ENCODE measurements around the gene FADS6.
A peak's percentile ranks its signal among the peaks of the same experiment; 100 is the strongest.

FADS6 gene

GRCh38 chr17:74868908-74869255 is 24.6 kb downstream of the FADS6 start:
- no peak for DNase-seq (ENCODE audit: low spot score)

- DNase-seq (ENCODE audit: low spot score): no peak
Measured at GRCh38 chr17:74868251-74868907, 25.1 kb downstream of the FADS6 start.

- no peak for DNase-seq (ENCODE audit: low spot score)
Measured at GRCh38 chr17:74866198-74866835, 27.1 kb downstream of the FADS6 start.

- DNase-seq (ENCODE audit: low spot score): peak; percentile 70
Measured at GRCh38 chr17:74865504-74866197, 27.8 kb downstream of the FADS6 start.

GRCh38 chr17:74864866-74865395 is 28.5 kb downstream of the FADS6 start:
- DNase-seq (ENCODE audit: low spot score): peak; percentile 87

- no peak for DNase-seq (ENCODE audit: low spot score)
Measured at GRCh38 chr17:74864297-74864865, 29.1 kb downstream of the FADS6 start.

- DNase-seq (ENCODE audit: low spot score): no peak
Measured at GRCh38 chr17:74863420-74864296, 29.8 kb downstream of the FADS6 start.

GRCh38 chr17:74862919-74863318 is 30.5 kb downstream of the FADS6 start:
- no peak for DNase-seq (ENCODE audit: low spot score)

GRCh38 chr17:74862108-74862901 is 31.1 kb downstream of the FADS6 start:
- peak; percentile 88 for DNase-seq (ENCODE audit: low spot score)

- DNase-seq (ENCODE audit: low spot score): no peak
Measured at GRCh38 chr17:74861662-74862107, 31.7 kb downstream of the FADS6 start.

GRCh38 chr17:74860872-74861661 is 32.4 kb downstream of the FADS6 start:
- peak; percentile 51 for DNase-seq (ENCODE audit: low spot score)

- no peak for DNase-seq (ENCODE audit: low spot score)
Measured at GRCh38 chr17:74860229-74860871, 33.1 kb downstream of the FADS6 start.

- peak; percentile 80 for DNase-seq (ENCODE audit: low spot score)
Measured at GRCh38 chr17:74859459-74860228, 33.8 kb downstream of the FADS6 start, which contains the start of gene GRIN2C. TSS of gene GRIN2C (minus strand) at chr17:74859885. CDS start at chr17:74855092, 4,793 bp downstream.

- DNase-seq (ENCODE audit: low spot score): no peak
Measured at GRCh38 chr17:74858672-74859458, 34.6 kb downstream of the FADS6 start.

GRCh38 chr17:74857191-74857590 is 36.2 kb downstream of the FADS6 start:
- DNase-seq (ENCODE audit: low spot score): no peak

GRCh38 chr17:74856112-74856511 is 37.3 kb downstream of the FADS6 start:
- DNase-seq (ENCODE audit: low spot score): no peak

GRCh38 chr17:74855323-74855722 is 38.1 kb downstream of the FADS6 start:
- no peak for DNase-seq (ENCODE audit: low spot score)

GRCh38 chr17:74854792-74855191 is 38.6 kb downstream of the FADS6 start:
- DNase-seq (ENCODE audit: low spot score): no peak

All from iPS-NIHi11 (cell line).